Trophoblast cell (in vitro differentiated cells and primary cell): ENCODE measurements around the gene TSEN34.

ENCODE experiments used
- DNase-seq, 2 donors: peaks; one replicate each; pipeline ENCODE4 v3.0.0-alpha.2; 2016
- H2AFZ ChIP-seq: 2 replicates; pipeline ENCODE4 v1.6.1; 2013; ENCODE audit warnings: low read length, moderate library complexity, mild to moderate bottlenecking; ENCODE audit not compliant: insufficient read depth, poor library complexity
- H2AK5ac ChIP-seq: 2 replicates; pipeline ENCODE4 v1.6.1; 2013; ENCODE audit warnings: mild to moderate bottlenecking, low read length
- H2BK120ac ChIP-seq: 2 replicates; pipeline ENCODE4 v1.6.1; 2013; ENCODE audit warnings: low read length, mild to moderate bottlenecking, moderate library complexity; ENCODE audit not compliant: insufficient read depth, poor library complexity
- H2BK12ac ChIP-seq: 2 replicates; pipeline ENCODE4 v1.6.1; 2013; ENCODE audit warnings: mild to moderate bottlenecking, low read length, moderate library complexity
- H2BK5ac ChIP-seq: 2 replicates; pipeline ENCODE4 v1.6.1; 2013; ENCODE audit warnings: low read length, low read depth, moderate library complexity, mild to moderate bottlenecking; ENCODE audit not compliant: poor library complexity
- H3K14ac ChIP-seq: 2 replicates; pipeline ENCODE4 v1.6.1; 2013; ENCODE audit warnings: mild to moderate bottlenecking, low read length
- H3K18ac ChIP-seq: 2 replicates; pipeline ENCODE4 v1.6.1; 2013; ENCODE audit warnings: mild to moderate bottlenecking, low read length
- H3K23ac ChIP-seq: 2 replicates; pipeline ENCODE4 v1.6.1; 2013; ENCODE audit warnings: low read length
- H3K27ac ChIP-seq: 2 replicates; pipeline ENCODE4 v1.5.1; 2013; ENCODE audit warnings: low read depth, mild to moderate bottlenecking, inconsistent platforms, low read length, moderate library complexity
- H3K27me3 ChIP-seq: 2 replicates; pipeline ENCODE4 v1.6.1; 2013; ENCODE audit warnings: inconsistent platforms, mild to moderate bottlenecking, low read length, moderate library complexity; ENCODE audit not compliant: insufficient read depth
- H3K36me3 ChIP-seq, 2 experiments: 1 replicate in 1 of 2; 2 replicates in 1 of 2; pipeline ENCODE4 v1.6.1; 2013; ENCODE audit warnings: low read length in 2 of 2, mild to moderate bottlenecking in 2 of 2, moderate library complexity in 1 of 2; ENCODE audit not compliant: insufficient read depth in 2 of 2, control insufficient read depth in 1 of 2
- H3K4ac ChIP-seq: 2 replicates; pipeline ENCODE4 v1.6.1; 2013; ENCODE audit warnings: low read depth, mild to moderate bottlenecking, low read length, moderate library complexity
- H3K4me1 ChIP-seq, 2 experiments: 1 replicate in 1 of 2; 2 replicates in 1 of 2; pipeline ENCODE4 v1.6.1; 2013; ENCODE audit warnings: low read length in 2 of 2, mild to moderate bottlenecking in 2 of 2, moderate library complexity in 1 of 2; ENCODE audit not compliant: insufficient read depth in 2 of 2, control insufficient read depth in 1 of 2
- H3K4me2 ChIP-seq: 2 replicates; pipeline ENCODE4 v1.6.1; 2013; ENCODE audit warnings: inconsistent platforms, mild to moderate bottlenecking, low read length, moderate library complexity
- H3K4me3 ChIP-seq: 2 replicates; pipeline ENCODE4 v1.5.1; 2013; ENCODE audit warnings: mild to moderate bottlenecking, low read depth, low read length, inconsistent platforms
- H3K79me1 ChIP-seq: one replicate; pipeline ENCODE4 v1.6.1; 2013; ENCODE audit warnings: low read length
- H3K79me2 ChIP-seq: 2 replicates; pipeline ENCODE4 v1.6.1; 2013; ENCODE audit warnings: low read length, mild to moderate bottlenecking; ENCODE audit not compliant: control insufficient read depth, insufficient read depth, poor library complexity
- H3K9ac ChIP-seq: 2 replicates; pipeline ENCODE4 v1.6.1; 2013; ENCODE audit warnings: mild to moderate bottlenecking, low read length
- H3K9me3 ChIP-seq: 2 replicates; pipeline ENCODE4 v1.6.1; 2013; ENCODE audit warnings: low read depth, mild to moderate bottlenecking, control low read depth, inconsistent platforms, low read length; ENCODE audit not compliant: insufficient read depth
- H4K12ac ChIP-seq: 2 replicates; pipeline ENCODE4 v1.6.1; 2013; ENCODE audit warnings: low read depth, mild to moderate bottlenecking, low read length, moderate library complexity
- H4K8ac ChIP-seq: 2 replicates; pipeline ENCODE4 v1.6.1; 2013; ENCODE audit warnings: low read depth, mild to moderate bottlenecking, low read length, moderate library complexity
- H4K91ac ChIP-seq: one replicate; pipeline ENCODE4 v1.6.1; 2013; ENCODE audit warnings: low read depth, mild to moderate bottlenecking, low read length, moderate library complexity
- WGBS: extraction: QIAGEN DNeasy Blood & Tissue Kit; methylation state at CpG from one replicate; pipeline ENCODE4 v1.1.7; 2013; ENCODE audit warnings: missing lambda C conversion rate; ENCODE audit not compliant: insufficient read length, insufficient coverage; ENCODE audit errors: extremely low coverage; 5-methylcytosine and 5-hydroxymethylcytosine counted together

Gene TSEN34

GRCh38 chr19:54186934-54187381, 4.2 kb upstream of the TSEN34 start:
- Histone ChIP-seq H2BK120ac (no peak overlapping the region), H3K9me3 (peaks cover 2% of the 10 kb centered on the region)
- no CpG with 5 or more reads among the region's 11 CpGs for WGBS

GRCh38 chr19:54188215-54188871, 2.8 kb upstream of the TSEN34 start:
- Histone ChIP-seq H3K79me1 (peaks cover 27% of the 10 kb centered on the region), H4K12ac (peak overlapping the region; percentile 40), H3K4ac (peak overlapping the region; percentile 91), H3K14ac (peak overlapping the region; percentile 96), H3K4me1 (peaks cover 10% of the 10 kb centered on the region in 2 experiments), H2BK12ac (no peak overlapping the region), H3K23ac (no peak overlapping the region), H4K8ac (peak overlapping the region; percentile 80), H2AK5ac (peak overlapping the region; percentile 60), H3K4me2 (peak overlapping the region; percentile 76), H2BK120ac (peak overlapping the region; percentile 92), H2BK5ac (peak overlapping the region; percentile 97), H3K79me2 (peaks cover 26% of the 10 kb centered on the region), H3K18ac (peak overlapping the region; percentile 87), H3K36me3 (peaks cover 28% of the 10 kb centered on the region in 2 experiments), H3K4me3 (peak overlapping the region; percentile 84), H3K27me3 (no peaks in the 10 kb centered on the region), H4K91ac (peak overlapping the region; percentile 88), H3K9me3 (peaks cover under 1% of the 10 kb centered on the region), H3K27ac (peak overlapping the region; percentile 98), H3K9ac (peak overlapping the region; percentile 95), H2AFZ (no peak overlapping the region)
- peak in 1 of 2 donors; percentile 13 for DNase-seq
- WGBS, result no CpG with 5 or more reads among the region's 12 CpGs

More at GRCh38 chr19:54186934-54187381, 4.2 kb upstream of the TSEN34 start:
- peaks cover 6 to 7% of the 10 kb centered on the region in 2 experiments for H3K4me1 ChIP-seq
- H3K27me3 ChIP-seq, result no peaks in the 10 kb centered on the region
- H3K4me2 ChIP-seq, result no peak overlapping the region
- H4K91ac ChIP-seq, result no peak overlapping the region
- H4K8ac ChIP-seq, result no peak overlapping the region
- no peak overlapping the region for H3K23ac ChIP-seq
- H2BK5ac ChIP-seq, result no peak overlapping the region
- DNase-seq, result no peak
- no peak overlapping the region for H4K12ac ChIP-seq
- H2AFZ ChIP-seq, result no peak overlapping the region
- peaks cover 27% of the 10 kb centered on the region for H3K79me1 ChIP-seq
- H3K79me2 ChIP-seq, result peaks cover 24% of the 10 kb centered on the region
- peak overlapping the region; percentile 1 for H3K4ac ChIP-seq
- no peak overlapping the region for H3K9ac ChIP-seq
- no peak overlapping the region for H3K18ac ChIP-seq
- H3K27ac ChIP-seq, result no peak overlapping the region
- H2AK5ac ChIP-seq, result no peak overlapping the region
- H2BK12ac ChIP-seq, result no peak overlapping the region
- peaks cover 26 to 28% of the 10 kb centered on the region in 2 experiments for H3K36me3 ChIP-seq
- no peak overlapping the region for H3K4me3 ChIP-seq
- H3K14ac ChIP-seq, result no peak overlapping the region

- no CpG with 5 or more reads among the region's 64 CpGs for WGBS
- peak within 1 kb of the TSS; percentile 97 for H2BK5ac ChIP-seq
- peak within 1 kb of the TSS; percentile 80 for H2AK5ac ChIP-seq
- H3K4me2 ChIP-seq, result peak within 1 kb of the TSS; percentile 76
- H3K4me3 ChIP-seq, result peak within 1 kb of the TSS; percentile 95
- H4K12ac ChIP-seq, result peak within 1 kb of the TSS; percentile 87
- H2BK120ac ChIP-seq, result peak within 1 kb of the TSS; percentile 95
- peak within 1 kb of the TSS; percentile 91 for H3K4ac ChIP-seq
- H3K18ac ChIP-seq, result peak within 1 kb of the TSS; percentile 98
- H3K4me1 ChIP-seq, result peaks cover 10% of the 10 kb centered on the region in 2 experiments
- H3K14ac ChIP-seq, result peak within 1 kb of the TSS; percentile 99
- peaks cover 27% of the 10 kb centered on the region for H3K79me1 ChIP-seq
- peak within 1 kb of the TSS; percentile 99 for H3K27ac ChIP-seq
- no peak within 1 kb of the TSS for H3K23ac ChIP-seq
- no peaks in the 10 kb centered on the region for H3K27me3 ChIP-seq
- H4K91ac ChIP-seq, result peak within 1 kb of the TSS; percentile 95
- H3K9ac ChIP-seq, result peak within 1 kb of the TSS; percentile 95
- peak within 1 kb of the TSS; percentile 66 for H2BK12ac ChIP-seq
- peaks cover 26% of the 10 kb centered on the region for H3K79me2 ChIP-seq
- H3K36me3 ChIP-seq, result peaks cover 23 to 25% of the 10 kb centered on the region in 2 experiments
- peak in 1 of 2 donors; percentile 78 for DNase-seq
- H2AFZ ChIP-seq, result peak within 1 kb of the TSS; percentile 95
- H3K9me3 ChIP-seq, result no peaks in the 10 kb centered on the region
- peak within 1 kb of the TSS; percentile 95 for H4K8ac ChIP-seq
Observed at GRCh38 chr19:54189145-54189734, 1.9 kb upstream of the TSEN34 start, which contains the start of gene MBOAT7. MBOAT7 (minus strand) TSS chr19:54189580; CDS start chr19:54188508, 1,072 bp downstream.

- no peak overlapping the region for H2AK5ac ChIP-seq
- peak overlapping the region; percentile 85 for H3K4ac ChIP-seq
- H3K36me3 ChIP-seq, result peaks cover 25 to 26% of the 10 kb centered on the region in 2 experiments
- H3K27ac ChIP-seq, result peak overlapping the region; percentile 99
- peak overlapping the region; percentile 95 for H2AFZ ChIP-seq
- H3K14ac ChIP-seq, result peak overlapping the region; percentile 99
- H2BK120ac ChIP-seq, result peak overlapping the region; percentile 95
- H4K91ac ChIP-seq, result peak overlapping the region; percentile 95
- peak; percentile 100 for DNase-seq
- H3K79me1 ChIP-seq, result peaks cover 27% of the 10 kb centered on the region
- H3K4me2 ChIP-seq, result peak overlapping the region; percentile 53
- H4K8ac ChIP-seq, result peak overlapping the region; percentile 95
- WGBS, result no CpG with 5 or more reads among the region's 65 CpGs
- H3K27me3 ChIP-seq, result no peaks in the 10 kb centered on the region
- no peaks in the 10 kb centered on the region for H3K9me3 ChIP-seq
- peaks cover 10% of the 10 kb centered on the region in 2 experiments for H3K4me1 ChIP-seq
- H2BK5ac ChIP-seq, result peak overlapping the region; percentile 97
- peak overlapping the region; percentile 83 for H3K9ac ChIP-seq
- peaks cover 26% of the 10 kb centered on the region for H3K79me2 ChIP-seq
- peak overlapping the region; percentile 95 for H3K4me3 ChIP-seq
- H3K18ac ChIP-seq, result peak overlapping the region; percentile 98
- no peak overlapping the region for H3K23ac ChIP-seq
- peak overlapping the region; percentile 87 for H4K12ac ChIP-seq
- H2BK12ac ChIP-seq, result peak overlapping the region; percentile 66
Observed at GRCh38 chr19:54189735-54190502, 1.2 kb upstream of the TSEN34 start.
